Activated CD4-positive, CD25-positive, alpha-beta regulatory T cell treated with anti-CD3 and anti-CD28 coated beads, Interleukin-2, amount 50 U/mL, for 72 hours (primary cell): ENCODE data around the gene ATP8A2.
"Not testable (repeated sequence)": the region's sequence is repeated elsewhere in the genome, so short reads cannot be mapped to it uniquely, and the experiment has no call there.

Experiments
- DNase-seq: peaks from one replicate; pipeline ENCODE4 v3.0.0; 2021

Gene ATP8A2

DNA sequence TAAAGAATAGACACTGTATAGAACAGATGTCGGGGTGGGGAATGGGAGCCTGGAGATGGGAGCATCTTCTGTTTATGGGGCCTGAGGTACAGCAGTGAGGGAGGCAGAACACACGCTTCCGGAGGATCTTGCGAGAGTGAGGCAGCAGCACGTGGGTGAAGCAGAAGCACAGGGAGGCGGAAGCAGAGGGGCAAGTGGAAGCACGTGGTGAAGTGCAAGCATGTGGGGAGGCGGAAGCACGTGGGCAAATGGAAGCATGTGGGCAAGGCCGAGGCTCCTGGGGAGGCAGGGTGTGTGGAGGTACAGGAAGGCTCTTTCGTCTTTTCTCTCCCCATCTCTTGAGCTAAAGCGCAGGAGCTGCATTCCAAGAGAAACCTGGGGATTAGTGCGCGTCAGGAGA is 198.4 kb downstream of the ATP8A2 start:
- DNase-seq = no peak

GRCh38 chr13:25571237-25571636 is 199.5 kb downstream of the ATP8A2 start:
- DNase-seq = no peak

DNA sequence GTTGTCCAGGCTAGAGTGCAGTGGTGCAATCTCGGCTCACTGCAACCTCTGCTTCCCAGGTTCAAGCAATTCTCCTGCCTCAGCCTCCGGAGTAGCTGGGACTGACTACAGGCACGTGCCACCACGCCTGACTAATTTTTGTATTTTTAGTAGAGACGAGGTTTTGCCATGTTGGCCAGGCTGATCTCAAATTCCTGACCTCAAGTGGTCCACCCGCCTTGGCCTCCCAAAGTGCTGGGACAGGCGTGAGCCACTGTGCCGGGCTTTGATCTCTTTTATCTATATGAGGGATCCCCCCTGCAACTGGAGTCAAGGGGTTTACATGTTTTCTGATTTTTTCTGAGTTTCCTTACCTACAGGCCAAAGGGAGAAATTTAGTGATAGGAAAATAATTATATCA is 200.4 kb downstream of the ATP8A2 start:
- not testable (repeated sequence) for DNase-seq

- DNase-seq = peak; percentile 54
These were observed 202.9 kb downstream of the ATP8A2 start for GRCh38 chr13:25574437-25575411.

GRCh38 chr13:25575562-25575961 is 203.8 kb downstream of the ATP8A2 start:
- no peak for DNase-seq

DNA sequence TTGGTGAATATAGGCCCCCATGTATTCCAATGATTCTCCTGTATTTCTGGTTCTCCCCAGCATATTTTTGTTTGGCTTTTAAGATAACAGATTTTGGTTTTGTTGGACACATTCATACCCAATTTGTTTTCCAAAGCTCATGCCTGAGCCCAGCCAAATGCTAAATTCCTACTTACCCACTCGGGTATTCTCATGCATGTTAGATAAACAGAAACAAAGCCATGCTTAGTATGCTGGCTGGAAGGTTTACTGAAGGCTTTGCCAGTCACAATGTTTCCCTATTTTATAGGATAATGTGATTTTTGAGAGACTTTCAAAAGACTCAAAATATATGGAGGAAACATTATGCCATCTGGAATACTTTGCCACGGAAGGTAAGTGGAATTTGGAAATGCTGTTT is 206.8 kb downstream of the ATP8A2 start:
- no peak for DNase-seq

GRCh38 chr13:25579221-25579620 is 207.4 kb downstream of the ATP8A2 start:
- DNase-seq = no peak

DNA sequence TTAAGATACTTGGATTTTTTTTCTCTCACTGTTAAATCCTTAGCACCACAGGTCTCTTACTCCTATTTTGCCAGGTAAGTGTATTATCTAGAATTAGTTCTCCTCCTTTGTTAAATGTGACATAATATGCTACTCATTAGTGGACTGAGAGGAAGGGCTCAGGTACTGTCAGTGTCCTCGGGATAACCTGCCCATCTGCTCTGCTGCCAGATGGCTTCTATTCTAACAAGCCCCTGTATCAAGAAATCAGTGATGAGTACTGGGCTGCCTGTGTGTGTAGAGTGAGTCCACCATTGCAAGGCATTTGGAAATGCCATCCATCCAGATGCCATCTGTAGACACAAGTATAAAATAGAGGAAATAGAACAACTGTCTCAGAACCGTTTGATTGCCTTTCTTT is 209.6 kb downstream of the ATP8A2 start:
- DNase-seq = no peak

DNA sequence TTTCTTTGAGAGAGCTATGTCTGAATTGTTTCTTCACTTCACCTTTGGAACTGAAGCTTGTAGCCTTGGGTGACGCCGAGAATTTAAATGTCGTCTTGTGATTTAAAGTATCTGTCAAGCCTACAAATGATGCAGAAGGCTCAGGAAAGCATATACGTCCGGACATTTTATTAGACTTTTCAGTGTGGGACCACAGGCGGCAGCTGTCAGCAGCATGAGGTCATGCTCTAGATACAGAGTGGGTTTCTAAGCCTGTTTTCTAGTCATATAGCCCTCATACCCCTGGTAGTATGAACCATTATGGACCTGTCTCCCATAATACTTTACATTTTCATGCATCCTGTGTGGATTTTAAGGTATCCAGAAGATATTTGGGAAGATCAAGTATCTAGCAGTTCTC is 212.3 kb downstream of the ATP8A2 start:
- DNase-seq = no peak

GRCh38 chr13:25585000-25585399 is 213.2 kb downstream of the ATP8A2 start:
- DNase-seq = no peak

- DNase-seq = no peak
These were observed 215.7 kb downstream of the ATP8A2 start for GRCh38 chr13:25587326-25587980.

DNA sequence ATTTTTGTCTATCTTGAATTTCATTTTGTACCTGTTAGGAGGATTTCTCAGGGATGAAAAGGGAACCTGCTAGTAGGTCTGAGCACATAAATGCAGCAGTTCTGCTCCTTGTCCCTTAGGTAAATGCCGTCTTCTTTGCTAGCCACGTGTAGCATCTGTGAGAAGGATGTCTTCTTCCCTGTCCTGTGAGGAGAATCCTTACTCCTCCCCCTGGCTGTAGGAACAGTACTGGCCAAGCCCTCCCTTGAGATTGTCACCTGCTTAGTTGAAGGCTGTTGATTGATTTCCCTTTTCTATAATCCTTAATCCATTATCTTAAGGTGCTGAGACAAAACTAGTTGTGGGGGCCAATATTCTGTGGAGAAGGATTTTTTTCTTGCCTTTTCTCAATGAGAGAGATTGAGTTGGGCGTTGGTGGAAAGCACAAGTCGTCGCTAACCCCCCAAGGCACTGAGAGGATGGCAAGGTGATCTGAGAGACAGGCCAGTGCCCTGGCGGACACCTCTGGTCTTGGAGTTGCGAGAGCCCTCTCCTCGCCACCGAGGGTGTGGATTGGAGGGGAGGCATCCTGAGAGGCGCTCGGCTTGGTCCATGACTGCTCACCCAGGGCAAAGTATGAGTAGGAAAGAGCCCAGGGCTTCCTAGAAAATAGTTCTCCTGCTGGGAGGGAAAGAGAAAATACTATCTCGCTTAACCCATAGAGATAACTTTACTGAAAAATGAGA is 216.7 kb downstream of the ATP8A2 start:
- no peak for DNase-seq

GRCh38 chr13:25598421-25598820 is 226.6 kb downstream of the ATP8A2 start:
- no peak for DNase-seq

- DNase-seq = no peak
These were observed 230.4 kb downstream of the ATP8A2 start for GRCh38 chr13:25602176-25602575.

GRCh38 chr13:25604106-25604505 is 232.3 kb downstream of the ATP8A2 start:
- DNase-seq = no peak

- no peak for DNase-seq
These were observed 235.3 kb downstream of the ATP8A2 start for GRCh38 chr13:25607096-25607495.

DNA sequence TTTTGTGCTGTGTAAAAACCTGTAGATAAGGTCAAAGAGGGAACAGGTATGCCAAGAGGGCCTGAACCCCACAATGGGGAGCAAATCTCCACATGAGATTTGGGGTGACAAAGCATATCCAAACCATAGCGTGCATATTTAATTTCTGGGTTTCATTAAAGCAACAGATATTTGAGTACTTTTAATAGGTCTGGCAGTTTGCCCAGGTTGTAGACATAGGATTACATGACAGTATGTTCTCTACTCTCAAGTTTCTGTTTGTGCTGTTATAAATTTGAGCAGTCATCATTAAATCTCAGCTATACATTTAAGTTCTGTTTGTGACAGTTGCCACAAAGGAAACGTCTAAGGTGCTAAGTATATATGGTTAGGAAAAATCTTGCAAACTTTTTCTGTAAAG is 236.4 kb downstream of the ATP8A2 start:
- no peak for DNase-seq

DNA sequence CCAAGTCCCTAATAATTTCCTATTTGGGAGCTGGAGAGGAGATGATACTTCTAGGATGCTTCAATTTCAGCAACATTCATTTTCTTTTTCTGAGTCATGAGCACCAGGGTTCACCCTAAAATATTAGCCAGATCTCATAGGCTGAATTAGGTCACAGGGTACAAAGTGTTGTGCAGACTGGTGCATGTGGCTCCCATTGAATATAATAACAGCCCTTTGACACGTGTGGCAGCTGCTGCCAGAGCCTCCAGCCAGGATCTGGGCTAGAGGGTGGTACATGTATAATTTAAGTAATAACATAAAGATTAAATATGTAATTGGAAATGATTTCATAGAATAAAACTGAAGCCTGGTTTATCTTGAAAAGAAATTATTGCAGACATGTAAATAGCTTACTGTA is 244.9 kb downstream of the ATP8A2 start:
- no peak for DNase-seq

GRCh38 chr13:25619897-25620296 is 248.1 kb downstream of the ATP8A2 start:
- DNase-seq = no peak

GRCh38 chr13:25625414-25625813 is 253.6 kb downstream of the ATP8A2 start:
- no peak for DNase-seq

- DNase-seq = no peak
These were observed 258.6 kb downstream of the ATP8A2 start for GRCh38 chr13:25630329-25630900.

- DNase-seq = no peak
These were observed 260.6 kb downstream of the ATP8A2 start for GRCh38 chr13:25632166-25632888.

DNA sequence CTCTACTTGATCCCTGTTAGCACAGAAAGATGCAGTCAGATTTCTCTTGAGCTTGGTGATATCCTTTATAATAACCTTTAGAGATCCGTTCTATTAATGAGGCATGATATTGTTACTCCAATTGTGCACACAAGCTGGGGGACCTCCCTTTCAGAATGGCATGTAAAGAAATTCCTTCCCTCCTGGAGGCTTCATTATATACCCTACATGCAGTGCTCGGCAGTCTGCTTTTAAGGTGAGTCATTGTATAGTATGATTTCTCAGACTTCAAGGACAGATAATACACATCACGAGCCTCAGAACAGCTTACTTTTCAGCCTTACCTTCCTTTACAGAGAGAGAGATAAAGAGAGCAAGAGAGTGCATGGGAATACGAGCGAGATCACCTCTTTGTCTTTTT is 261.3 kb downstream of the ATP8A2 start:
- no peak for DNase-seq
